B cell (primary cell): Measurements from ENCODE around the gene CRK. TPM values are rescaled to one million over a fixed set of nuclear protein-coding genes. Genes with fewer than 3 reads are reported as not detected.

Experiments
- ATAC-seq: fragments of 200-7000 bp; cut with Tn5 transposase; one replicate; pipeline ENCODE4 v1.10.0; 2021; ENCODE audit warnings: low read depth, mild to moderate bottlenecking, moderate number of reproducible peaks, moderate library complexity
- CTCF ChIA-PET: fragments of 350-600 bp; sonication (Branson Sonifier 250); formaldehyde crosslinking; loops from one replicate; lab custom pipeline; 2021; ENCODE audit warnings: antibody characterized with exemption, inconsistent platforms; lab: Charles Lee
- POLR2A ChIA-PET: fragments of 350-600 bp; sonication (Branson Sonifier 250); formaldehyde crosslinking; loops from one replicate; lab custom pipeline; 2021; ENCODE audit warnings: antibody characterized with exemption; lab: Charles Lee
- DNase-seq: peaks from one replicate; pipeline ENCODE4 v3.0.0; 2013
- H2AFZ ChIP-seq: 2 replicates; pipeline ENCODE4 v1.6.1; 2012; ENCODE audit warnings: mild to moderate bottlenecking, low read depth, low read length; ENCODE audit not compliant: insufficient read depth, poor library complexity, severe bottlenecking
- H3K27ac ChIP-seq, 2 donors: 1 replicate in 1 of 2; 2 replicates in 1 of 2; pipeline ENCODE4 v1.5.1; 2012 to 2013; ENCODE audit warnings: low read length in 2 of 2, mild to moderate bottlenecking in 2 of 2, moderate library complexity in 1 of 2
- H3K27me3 ChIP-seq, 4 experiments: fragments of 200-600 bp in 1 of 4; sonication (generic) in 1 of 4; replicated peaks in 1 of 4; 1 replicate in 2 of 4; 2 replicates in 2 of 4; pipeline versions ENCODE4 v1.6.1 to v1.7.0; 2013 to 2016; ENCODE audit warnings: low read length in 3 of 4, mild to moderate bottlenecking in 2 of 4, mixed read lengths in 1 of 4, moderate library complexity in 1 of 4; ENCODE audit not compliant: insufficient read depth in 4 of 4, control insufficient read depth in 3 of 4; ENCODE audit errors: control extremely low read depth in 1 of 4
- H3K36me3 ChIP-seq, 2 experiments: replicated peaks in 1 of 2; 1 replicate in 1 of 2; 2 replicates in 1 of 2; pipeline versions ENCODE4 v1.6.1 to v1.7.1; 2013; ENCODE audit warnings: low read length in 1 of 2; ENCODE audit not compliant: insufficient read depth in 2 of 2, control insufficient read depth in 1 of 2; ENCODE audit errors: control extremely low read depth in 1 of 2, extremely low read depth in 1 of 2
- H3K4me1 ChIP-seq, 2 donors: fragments of 200-600 bp in 1 of 2; sonication (generic) in 1 of 2; 1 replicate in 1 of 2; 2 replicates in 1 of 2; pipeline versions ENCODE4 v1.5.1 to v1.6.1; 2013 to 2017; ENCODE audit warnings: low read length in 2 of 2; ENCODE audit not compliant: control insufficient read depth in 2 of 2, insufficient read depth in 2 of 2
- H3K4me2 ChIP-seq: replicated peaks from 2 replicates; pipeline ENCODE3; 2012; ENCODE audit warnings: mild to moderate bottlenecking, low read depth, low read length; ENCODE audit not compliant: poor library complexity, severe bottlenecking
- H3K4me3 ChIP-seq, 5 experiments: fragments of 200-600 bp in 1 of 5; sonication (generic) in 1 of 5; 1 replicate in 3 of 5; 2 replicates in 2 of 5; pipeline versions ENCODE4 v1.5.1 to v1.7.0; 2011 to 2016; ENCODE audit warnings: low read length in 4 of 5, mild to moderate bottlenecking in 4 of 5, low read depth in 2 of 5, control low read depth in 1 of 5, moderate library complexity in 1 of 5; ENCODE audit not compliant: insufficient read depth in 1 of 5; ENCODE audit errors: control extremely low read depth in 1 of 5, extremely low read depth in 1 of 5
- H3K79me2 ChIP-seq: fragments of 200-600 bp; sonication (generic); one replicate; pipeline ENCODE4 v1.6.0; 2016; ENCODE audit warnings: low read length; ENCODE audit not compliant: control insufficient read depth, insufficient read depth
- H3K9ac ChIP-seq: fragments of 200-600 bp; sonication (generic); 2 replicates; pipeline ENCODE4 v1.6.1; 2017; ENCODE audit warnings: mild to moderate bottlenecking, low read length, moderate library complexity
- H3K9me3 ChIP-seq, 3 donors: one replicate each; pipeline versions ENCODE4 v1.6.1 to v1.7.1; 2013; ENCODE audit warnings: low read length in 2 of 3; ENCODE audit not compliant: control insufficient read depth in 2 of 3, insufficient read depth in 1 of 3; ENCODE audit errors: control extremely low read depth in 1 of 3
- H4K20me1 ChIP-seq: 2 replicates; pipeline ENCODE4 v1.6.0; 2012; ENCODE audit warnings: mild to moderate bottlenecking, low read length; ENCODE audit not compliant: insufficient read depth, control insufficient read depth, poor library complexity, severe bottlenecking
- H3K27ac Mint-ChIP-seq: one replicate; pipeline ENCODE4 v1.8.0; 2021; ENCODE audit warnings: mixed read lengths
- H3K27me3 Mint-ChIP-seq: one replicate; pipeline ENCODE4 v1.8.0; 2021; ENCODE audit warnings: mixed read lengths
- H3K4me1 Mint-ChIP-seq: one replicate; pipeline ENCODE4 v1.8.0; 2021; ENCODE audit warnings: mixed read lengths
- H3K4me3 Mint-ChIP-seq: one replicate; pipeline ENCODE4 v1.8.0; 2021; ENCODE audit warnings: mixed read lengths
- H3K9me3 Mint-ChIP-seq: one replicate; pipeline ENCODE4 v1.8.0; 2022; ENCODE audit warnings: mixed read lengths; ENCODE audit not compliant: insufficient read depth
- EZH2 ChIP-seq: IDR thresholded peaks from 2 replicates; pipeline ENCODE4 v1.6.1; 2012; ENCODE audit warnings: borderline replicate concordance, low read depth, mild to moderate bottlenecking, moderate library complexity, low read length; ENCODE audit not compliant: insufficient read depth, poor library complexity, severe bottlenecking
- WGBS: methylation state at CpG from one replicate; pipeline ENCODE4 v1.1.5; 2013; ENCODE audit warnings: missing lambda C conversion rate; ENCODE audit not compliant: insufficient coverage; 5-methylcytosine and 5-hydroxymethylcytosine counted together
- intact Hi-C: fragments of 100-400 bp; cut with micrococcal nuclease; formaldehyde crosslinking; loops from one replicate; pipeline ENCODE4 v1.10.0; 2022
- polyA plus RNA-seq: library from polyadenylated mRNA; depleted of rRNA; stranded (reverse); fragments of >200 nt; gene quantifications from 2 replicates; pipeline ENCODE4 v1.2.3, GENCODE V29; 2012
- total RNA-seq, 2 donors: library from RNA; stranded (reverse); fragments of 120-200 nt in 1 of 2; gene quantifications; 1 replicate in 1 of 2; 2 replicates in 1 of 2; pipeline versions ENCODE4 v1.2.3 to v1.2.4, GENCODE V29; 2013 to 2022
- TF ChIP-seq, protein P1 (sequence below): fragments of 200-600 bp; IDR thresholded peaks from one replicate; pipeline ENCODE4 v1.8.0; 2022; ENCODE audit warnings: antibody characterized with exemption, mild to moderate bottlenecking

CRK gene
- total and polyA plus RNA-seq, 2 donors (not counting 1 experiment from before 2014, with no cell fraction given) = 8.2 to 36.4 TPM

DNA sequence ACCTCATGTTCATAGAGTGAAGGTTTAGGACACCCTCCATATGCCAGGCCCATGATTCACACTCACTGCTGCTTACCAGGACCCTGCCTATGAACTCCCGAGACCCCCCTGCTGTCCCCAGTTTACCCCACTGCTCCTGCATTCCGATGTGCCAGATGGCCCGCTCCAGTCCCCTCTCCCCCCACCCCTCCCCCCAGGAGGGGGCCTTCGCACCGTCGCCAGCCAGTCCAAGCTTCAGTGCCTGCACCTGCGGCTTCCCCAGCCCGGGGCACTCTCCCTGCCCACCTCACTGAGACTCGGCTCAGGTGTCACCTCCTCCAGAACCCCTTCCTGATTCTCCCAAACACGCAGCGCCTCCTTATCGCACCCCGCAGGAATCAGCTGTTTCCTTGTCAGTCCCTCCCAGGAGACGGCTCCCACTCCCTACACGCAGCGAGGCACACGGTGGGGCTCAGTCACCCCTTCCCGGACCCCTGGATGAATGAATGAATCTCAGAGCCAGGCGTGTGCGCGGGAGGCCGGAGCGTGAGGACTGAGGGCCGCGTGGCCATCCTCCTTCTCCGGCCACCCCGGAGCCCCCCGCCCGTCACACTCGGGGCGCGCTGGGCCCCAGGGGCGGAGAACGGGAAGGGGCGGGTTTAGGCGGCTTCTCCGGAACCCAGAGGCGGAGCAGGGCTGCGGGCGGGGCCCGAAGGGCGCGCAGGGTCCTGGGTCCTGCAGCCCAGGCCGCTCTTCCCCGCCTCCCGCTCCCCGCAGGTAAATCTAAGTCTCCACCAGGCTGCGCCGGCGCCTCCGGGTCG, 34.8 kb upstream of the CRK start:
- Histone ChIP-seq H3K9me3 (no peaks in the 10 kb centered on the region), H4K20me1 (peaks cover 13% of the 10 kb centered on the region), H3K9ac (peak overlapping the region; percentile 83), H3K4me3 (peak overlapping the region in 4 of 5 experiments; percentile 60 to 72 (median 68)), H3K4me2 (peak overlapping the region; percentile 100), H3K4me1 (peaks cover 32 to 57% of the 10 kb centered on the region in 2 donors), H3K79me2 (peaks cover 11% of the 10 kb centered on the region), H3K27me3 (peaks cover 0 to 5% (median 0%) of the 10 kb centered on the region in 4 experiments), H3K27ac (peak overlapping the region; percentile 80 to 87), H3K36me3 (peaks cover 0 to 9% of the 10 kb centered on the region in 2 experiments), H2AFZ (peak overlapping the region; percentile 74)
- no peak for TF ChIP-seq EZH2
- TF ChIP-seq, protein P1, sequence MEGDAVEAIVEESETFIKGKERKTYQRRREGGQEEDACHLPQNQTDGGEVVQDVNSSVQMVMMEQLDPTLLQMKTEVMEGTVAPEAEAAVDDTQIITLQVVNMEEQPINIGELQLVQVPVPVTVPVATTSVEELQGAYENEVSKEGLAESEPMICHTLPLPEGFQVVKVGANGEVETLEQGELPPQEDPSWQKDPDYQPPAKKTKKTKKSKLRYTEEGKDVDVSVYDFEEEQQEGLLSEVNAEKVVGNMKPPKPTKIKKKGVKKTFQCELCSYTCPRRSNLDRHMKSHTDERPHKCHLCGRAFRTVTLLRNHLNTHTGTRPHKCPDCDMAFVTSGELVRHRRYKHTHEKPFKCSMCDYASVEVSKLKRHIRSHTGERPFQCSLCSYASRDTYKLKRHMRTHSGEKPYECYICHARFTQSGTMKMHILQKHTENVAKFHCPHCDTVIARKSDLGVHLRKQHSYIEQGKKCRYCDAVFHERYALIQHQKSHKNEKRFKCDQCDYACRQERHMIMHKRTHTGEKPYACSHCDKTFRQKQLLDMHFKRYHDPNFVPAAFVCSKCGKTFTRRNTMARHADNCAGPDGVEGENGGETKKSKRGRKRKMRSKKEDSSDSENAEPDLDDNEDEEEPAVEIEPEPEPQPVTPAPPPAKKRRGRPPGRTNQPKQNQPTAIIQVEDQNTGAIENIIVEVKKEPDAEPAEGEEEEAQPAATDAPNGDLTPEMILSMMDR = no peak
- intact Hi-C loops = loop anchor here (1.0 to 2.0 kb wide), 2 partner anchors 16 to 25 kb away; partner anchors contain the start of gene INPP5K
- under 1% methylated on average over 49 of the region's 52 CpGs for WGBS
- peak; percentile 50 for ATAC-seq
- Mint-ChIP-seq H3K27ac (peak overlapping the region; percentile 85), H3K9me3 (no peaks in the 10 kb centered on the region), H3K4me1 (peaks cover 45% of the 10 kb centered on the region), H3K27me3 (no peaks in the 10 kb centered on the region), H3K4me3 (peak overlapping the region; percentile 91)
- CTCF ChIA-PET = interaction anchor here (1.5 to 1.6 kb wide), 2 partner anchors 25 to 126 kb away, joined by 4 to 7 read pairs; partner anchors contain the start of gene INPP5K
- POLR2A ChIA-PET = interaction anchor here (0.6 to 1.7 kb wide), 4 partner anchors 28 to 91 kb away, joined by 3 to 4 read pairs (median 4); partner anchors contain the start of gene YWHAE
- peak; percentile 76 for DNase-seq
